Suprapubic skin (tissue), 4 donors: ENCODE measurements around the gene PACS1. TPM values are rescaled to one million over a fixed set of nuclear protein-coding genes. Genes with fewer than 3 reads are reported as not detected.

Experiments used
- DNase-seq, 2 donors: peaks; one replicate each; pipeline ENCODE4 v3.0.0-alpha.2; 2019; ENCODE audit warnings: low spot score in 2 of 2
- H3K27ac ChIP-seq: fragments of 200-600 bp; sonication (generic); one replicate; pipeline ENCODE4 v1.5.1; 2019
- H3K27me3 ChIP-seq: fragments of 200-600 bp; sonication (generic); one replicate; pipeline ENCODE4 v1.5.1; 2019
- H3K36me3 ChIP-seq: fragments of 200-600 bp; sonication (generic); one replicate; pipeline ENCODE4 v1.5.1; 2019
- H3K4me1 ChIP-seq: fragments of 200-600 bp; sonication (generic); one replicate; pipeline ENCODE4 v1.5.1; 2019
- H3K4me3 ChIP-seq: fragments of 200-600 bp; sonication (generic); one replicate; pipeline ENCODE4 v1.5.1; 2019; ENCODE audit warnings: mild to moderate bottlenecking
- H3K9me3 ChIP-seq: fragments of 200-600 bp; sonication (generic); one replicate; pipeline ENCODE4 v1.5.1; 2019
- CTCF ChIP-seq, 2 donors: fragments of 200-600 bp in 1 of 2; fragments of 450-650 bp in 1 of 2; sonication (generic) in 1 of 2; IDR thresholded peaks; one replicate each; pipeline ENCODE4 v1.5.1; 2016 to 2019; ENCODE audit warnings: antibody characterized with exemption in 2 of 2, mild to moderate bottlenecking in 1 of 2, moderate library complexity in 1 of 2
- EP300 ChIP-seq: sonication (generic); formaldehyde crosslinking; IDR thresholded peaks from one replicate; pipeline ENCODE4 v1.6.1; 2017; ENCODE audit warnings: antibody characterized with exemption
- POLR2A ChIP-seq, 2 donors: fragments of 450-650 bp; IDR thresholded peaks; one replicate each; pipeline ENCODE4 v1.6.1; 2017; ENCODE audit warnings: antibody characterized with exemption in 2 of 2, mild to moderate bottlenecking in 2 of 2, moderate library complexity in 2 of 2
- POLR2AphosphoS5 ChIP-seq, 3 donors: sonication (generic); formaldehyde crosslinking; IDR thresholded peaks; one replicate each; pipeline ENCODE4 v1.6.1; 2017; ENCODE audit warnings: antibody characterized with exemption in 3 of 3
- WGBS: methylation state at CpG from one replicate; pipeline ENCODE4 v1.1.5; 2018; 5-methylcytosine and 5-hydroxymethylcytosine counted together
- total RNA-seq, 4 donors: library from RNA; depleted of rRNA; stranded (reverse); fragments of >200 nt; gene quantifications; one replicate each; pipeline ENCODE4 v1.1.0, GENCODE V29; 2016

Gene PACS1
- total RNA-seq, 4 donors from 2014 or later, result 30.5 to 78.6 (median 41.8) TPM

- DNase-seq, result no peak
- Histone ChIP-seq H3K9me3 (no peaks in the 10 kb centered on the region), H3K27ac (no peak overlapping the region), H3K4me3 (no peak overlapping the region), H3K27me3 (no peaks in the 10 kb centered on the region), H3K36me3 (peaks cover 45% of the 10 kb centered on the region), H3K4me1 (peaks cover 27% of the 10 kb centered on the region)
- TF ChIP-seq CTCF (IDR thresholded peaks at IDR 0.05) (no peak), EP300 (no peak), POLR2A (IDR thresholded peaks at IDR 0.05) (no peak), POLR2AphosphoS5 (IDR thresholded peaks at IDR 0.05) (no peak)
- 91% methylated on average over 13 of the region's 16 CpGs for WGBS
These were observed 191.5 kb downstream of the PACS1 start for GRCh38 chr11:66261578-66261977.

GRCh38 chr11:66262191-66262590 lies 192.1 kb downstream of the PACS1 start:
- Histone ChIP-seq H3K9me3 (no peaks in the 10 kb centered on the region), H3K4me1 (peaks cover 28% of the 10 kb centered on the region), H3K36me3 (peaks cover 45% of the 10 kb centered on the region), H3K27ac (no peak overlapping the region), H3K27me3 (no peaks in the 10 kb centered on the region), H3K4me3 (no peak overlapping the region)
- no peak for DNase-seq
- 96% methylated on average over 3 of the region's 5 CpGs for WGBS
- TF ChIP-seq POLR2AphosphoS5 (IDR thresholded peaks at IDR 0.05) (no peak), POLR2A (IDR thresholded peaks at IDR 0.05) (no peak), EP300 (no peak), CTCF (IDR thresholded peaks at IDR 0.05) (no peak)

DNA sequence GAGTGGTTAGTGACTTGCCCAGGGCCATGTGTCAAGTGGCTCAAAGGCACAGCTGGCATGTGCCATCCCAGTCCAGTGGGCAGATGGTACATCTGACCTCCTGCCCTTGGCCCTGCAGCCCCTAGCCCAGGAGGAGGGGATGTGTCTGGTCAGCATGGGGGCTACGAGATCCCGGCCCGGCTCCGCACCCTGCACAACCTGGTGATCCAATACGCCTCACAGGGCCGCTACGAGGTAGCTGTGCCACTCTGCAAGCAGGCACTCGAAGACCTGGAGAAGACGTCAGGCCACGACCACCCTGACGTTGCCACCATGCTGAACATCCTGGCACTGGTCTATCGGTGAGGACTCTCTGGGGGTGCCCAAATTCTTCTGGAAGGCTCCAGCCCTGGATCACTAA lies 192.6 kb downstream of the PACS1 start:
- no peak for TF ChIP-seq EP300
- TF ChIP-seq POLR2A (IDR thresholded peaks at IDR 0.05), result no peak
- TF ChIP-seq POLR2AphosphoS5 (IDR thresholded peaks at IDR 0.05), result no peak
- TF ChIP-seq CTCF (IDR thresholded peaks at IDR 0.05), result no peak
- WGBS, result no CpG with 5 or more reads among the region's 12 CpGs
- Histone ChIP-seq H3K36me3 (peaks cover 45% of the 10 kb centered on the region), H3K4me3 (no peak overlapping the region), H3K27ac (no peak overlapping the region), H3K9me3 (no peaks in the 10 kb centered on the region), H3K4me1 (peaks cover 28% of the 10 kb centered on the region), H3K27me3 (no peaks in the 10 kb centered on the region)
- DNase-seq, result no peak

- H3K9me3 ChIP-seq, result no peaks in the 10 kb centered on the region
- H3K27me3 ChIP-seq, result no peaks in the 10 kb centered on the region
- H3K4me1 ChIP-seq, result peaks cover 30% of the 10 kb centered on the region
- no peak for TF ChIP-seq POLR2A (IDR thresholded peaks at IDR 0.05)
- TF ChIP-seq POLR2AphosphoS5 (IDR thresholded peaks at IDR 0.05), result no peak
- no peak for TF ChIP-seq CTCF (IDR thresholded peaks at IDR 0.05)
- TF ChIP-seq EP300, result no peak
- H3K36me3 ChIP-seq, result peaks cover 45% of the 10 kb centered on the region
- DNase-seq, result no peak
- H3K4me3 ChIP-seq, result no peak overlapping the region
- 86% methylated on average over 1 of the region's 4 CpGs for WGBS
- no peak overlapping the region for H3K27ac ChIP-seq
These were observed 193.2 kb downstream of the PACS1 start for GRCh38 chr11:66263231-66263630.

GRCh38 chr11:66263785-66264184 lies 193.7 kb downstream of the PACS1 start:
- no peak for DNase-seq
- no peak for TF ChIP-seq POLR2A (IDR thresholded peaks at IDR 0.05)
- no peak for TF ChIP-seq EP300
- no peak for TF ChIP-seq CTCF (IDR thresholded peaks at IDR 0.05)
- TF ChIP-seq POLR2AphosphoS5 (IDR thresholded peaks at IDR 0.05), result no peak
- Histone ChIP-seq H3K36me3 (peaks cover 45% of the 10 kb centered on the region), H3K27ac (no peak overlapping the region), H3K4me3 (no peak overlapping the region), H3K4me1 (peaks cover 25% of the 10 kb centered on the region), H3K9me3 (no peaks in the 10 kb centered on the region), H3K27me3 (no peaks in the 10 kb centered on the region)
- WGBS, result 90% methylated on average over 10 of the region's 10 CpGs
